SK-MEL-5 (cell line): ENCODE measurements around the gene PGAP6. TPM values are rescaled to one million over a fixed set of nuclear protein-coding genes. Genes with fewer than 3 reads are reported as not detected.

Experiments
- DNase-seq: peaks from one replicate; pipeline ENCODE4 v3.0.0-alpha.2; 2016; ENCODE audit warnings: low read depth, low spot score
- in situ Hi-C: cut with HindIII; loops from 2 replicates; pipeline ENCODE4 v1.10.0; 2016; ENCODE audit warnings: low sequenced_read_pairs, high pct_unique_total_duplicates, low pct_unique_long_range_greater_than_20kb
- total RNA-seq: library from RNA; depleted of rRNA; stranded (reverse); fragments of >200 nt; shearing (Covaris generic); gene quantifications from 2 replicates; pipeline ENCODE4 v1.2.3, GENCODE V29; 2014; rRNA removed

PGAP6 gene
- total RNA-seq, 1 experiment from 2014 or later, result 94.0 TPM

DNA sequence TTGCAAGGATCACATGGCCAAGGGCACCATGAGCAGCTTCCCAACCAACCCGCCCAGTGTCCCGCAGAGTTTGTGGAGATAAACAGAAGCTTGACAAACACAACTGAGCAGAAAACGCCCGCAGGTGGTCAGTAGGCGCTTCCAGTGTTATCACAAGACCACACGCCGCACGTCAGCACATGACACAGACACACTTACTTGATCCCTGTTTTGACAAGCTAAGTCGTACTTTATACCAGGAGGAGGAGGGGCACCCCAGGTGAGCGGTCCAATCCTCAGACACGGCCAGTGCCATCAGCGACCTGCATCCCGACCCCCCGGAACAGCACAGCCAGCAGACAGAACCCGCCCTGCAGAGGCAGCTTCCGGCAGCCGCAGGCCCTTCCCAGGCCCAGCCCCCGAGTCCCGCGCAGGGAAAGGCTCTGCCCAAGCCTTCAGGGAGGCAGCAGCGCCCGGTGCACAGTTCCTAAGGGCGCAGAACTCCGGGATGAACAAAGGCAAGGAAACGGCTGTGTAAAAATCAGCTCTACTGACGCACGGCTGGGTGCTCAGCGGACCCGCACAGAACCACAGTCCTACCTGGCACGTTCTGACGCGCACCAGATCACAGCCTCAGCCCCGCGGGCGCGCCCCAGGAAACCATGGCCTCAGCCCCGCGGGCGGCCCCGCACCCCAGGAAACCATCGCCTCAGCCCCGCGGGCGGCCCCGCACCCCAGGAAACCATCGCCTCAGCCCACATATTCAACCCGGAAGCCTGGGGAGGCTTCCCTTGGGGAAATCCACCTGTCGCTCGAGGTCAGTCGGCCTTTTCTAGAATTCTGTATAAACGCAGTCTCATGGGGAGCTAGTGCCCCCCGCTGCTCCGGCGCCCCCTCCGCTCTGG lies 57.1 kb downstream of the PGAP6 start:
- in situ Hi-C loops, result no loop called here
- DNase-seq, result no peak

DNA sequence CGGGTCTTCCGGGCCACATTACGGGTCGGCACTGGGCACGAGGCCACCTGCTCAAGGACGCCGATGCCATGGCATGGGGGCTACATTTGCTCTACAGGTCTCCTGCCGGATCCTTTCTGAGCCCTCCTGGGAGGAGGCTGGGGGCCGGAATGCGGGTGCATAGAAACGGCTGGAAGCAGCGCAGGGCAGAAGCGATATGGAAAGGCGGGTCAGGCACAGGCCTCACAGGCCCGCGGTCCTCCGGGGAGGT lies 57.7 kb downstream of the PGAP6 start:
- DNase-seq, result no peak
- in situ Hi-C loops, result no loop called here

DNA sequence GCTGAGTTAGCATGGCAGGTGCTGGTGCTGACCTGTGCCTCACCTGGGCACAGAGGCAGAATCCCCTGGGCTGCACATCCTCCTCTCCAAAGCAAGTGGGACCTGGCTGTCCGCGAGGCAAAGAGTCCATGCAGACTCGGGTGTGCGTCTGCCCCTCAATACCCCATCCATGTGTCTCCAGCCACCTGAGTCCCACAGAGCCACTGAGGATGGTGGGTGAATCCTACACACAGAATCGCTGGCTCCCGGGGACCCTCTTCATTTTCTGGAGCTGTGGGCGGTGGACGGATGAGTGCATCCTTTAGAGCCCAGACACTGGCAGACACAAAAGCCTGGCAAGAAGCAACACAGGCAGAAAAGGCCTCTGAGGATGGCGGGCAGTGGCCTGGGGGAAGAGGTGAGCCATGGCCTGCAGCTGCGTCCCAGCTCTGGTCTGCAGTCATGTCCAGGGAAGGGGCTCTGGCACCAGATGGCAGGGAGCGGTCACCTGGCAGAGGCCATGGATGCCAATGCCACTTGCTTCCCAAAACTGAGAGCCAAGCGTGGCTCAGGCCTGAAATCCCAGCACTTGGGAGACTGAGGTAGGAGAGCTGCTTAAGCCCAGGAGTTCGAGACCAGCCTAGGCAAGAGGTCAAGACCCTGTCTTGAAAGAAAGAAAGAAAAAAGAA lies 59.2 kb downstream of the PGAP6 start:
- DNase-seq, result no peak
- in situ Hi-C loops, result no loop called here

DNA sequence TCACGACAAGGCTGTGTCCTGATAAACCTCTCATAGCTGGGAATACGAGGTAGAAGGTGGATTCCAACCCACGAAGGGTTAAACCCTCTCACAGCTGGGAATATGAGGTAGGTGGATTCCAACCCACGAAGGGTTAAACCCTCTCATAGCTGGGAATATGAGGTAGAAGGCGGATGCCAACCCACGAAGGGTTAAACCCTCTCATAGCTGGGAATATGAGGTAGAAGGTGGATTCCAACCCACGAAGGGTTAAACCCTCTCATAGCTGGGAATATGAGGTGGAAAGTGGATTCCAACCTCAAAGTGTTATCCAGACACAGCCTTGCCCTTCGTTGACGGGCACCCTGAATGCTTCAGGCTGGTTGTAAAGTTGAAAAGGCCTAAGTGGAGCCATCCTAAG lies 60.2 kb downstream of the PGAP6 start:
- in situ Hi-C loops, result no loop called here
- DNase-seq, result no peak

Other genes starting within 250 kb of the PGAP6 start
- 4.1 and 5.6 TPM in 2 replicates for gene NPRL3, start 243.3 kb downstream of the PGAP6 start, total RNA-seq
- gene HBZ, start 229.3 kb downstream of the PGAP6 start, total RNA-seq, result not detected in 2 replicates
- gene HBM, start 216.0 kb downstream of the PGAP6 start, total RNA-seq, result not detected in 2 replicates
- not detected in 2 replicates for gene HBA2, start 209.1 kb downstream of the PGAP6 start, total RNA-seq
- not detected in 2 replicates for gene HBA1, start 205.3 kb downstream of the PGAP6 start, total RNA-seq
- gene HBQ1, start 201.5 kb downstream of the PGAP6 start, total RNA-seq, result 2.2 and 2.5 TPM in 2 replicates
- gene LUC7L, start 152.5 kb downstream of the PGAP6 start, total RNA-seq, result 28.2 and 31.4 TPM in 2 replicates
- gene FAM234A, start 147.2 kb downstream of the PGAP6 start, total RNA-seq, result 30.2 and 31.2 TPM in 2 replicates
- gene RGS11, start 106.0 kb downstream of the PGAP6 start, total RNA-seq, result 0.35 and 0.74 TPM in 2 replicates
- 3.5 and 4.1 TPM in 2 replicates for gene ARHGDIG, start 101.4 kb downstream of the PGAP6 start, total RNA-seq
- 0.08 and 0.34 TPM in 2 replicates for gene PDIA2, start 98.8 kb downstream of the PGAP6 start, total RNA-seq
- gene AXIN1, start 29.3 kb downstream of the PGAP6 start, total RNA-seq, result 20.6 and 22.6 TPM in 2 replicates
- 78.0 and 105 TPM in 2 replicates for gene MRPL28, start 11.4 kb downstream of the PGAP6 start, total RNA-seq
- gene NME4, start 15.2 kb upstream of the PGAP6 start, total RNA-seq, result 176 and 197 TPM in 2 replicates
- gene DECR2, start 19.9 kb upstream of the PGAP6 start, total RNA-seq, result 11.9 and 12.5 TPM in 2 replicates
- gene RAB11FIP3, start 43.7 kb upstream of the PGAP6 start, total RNA-seq, result 10.0 and 10.5 TPM in 2 replicates
- 15.4 and 15.6 TPM in 2 replicates for gene CAPN15, start 145.7 kb upstream of the PGAP6 start, total RNA-seq
- gene PRR35, start 178.4 kb upstream of the PGAP6 start, total RNA-seq, result not detected in 2 replicates
- gene NHLRC4, start 185.0 kb upstream of the PGAP6 start, total RNA-seq, result 0.56 and 1.1 TPM in 2 replicates
- 24.5 and 24.7 TPM in 2 replicates for gene PIGQ, start 188.0 kb upstream of the PGAP6 start, total RNA-seq
- 9.3 and 9.6 TPM in 2 replicates for gene RAB40C, start 208.1 kb upstream of the PGAP6 start, total RNA-seq
- 0.05 TPM in 2 replicates for gene WFIKKN1, start 249.0 kb upstream of the PGAP6 start, total RNA-seq